H9 (cell line): ENCODE data around the gene FYN. TPM values are rescaled to one million over a fixed set of nuclear protein-coding genes. Genes with fewer than 3 reads are reported as not detected.

Source experiments
- DNase-seq: peaks from one replicate; pipeline ENCODE4 v3.0.0-alpha.2; 2017
- H2AFZ ChIP-seq: one replicate; pipeline ENCODE4 v1.6.1; 2013; ENCODE audit warnings: mild to moderate bottlenecking, low read length, control low read depth, moderate library complexity
- H2AK5ac ChIP-seq: 2 replicates; pipeline ENCODE4 v1.6.1; 2013; ENCODE audit warnings: low read length, control low read depth, mixed read lengths; ENCODE audit not compliant: insufficient read length
- H2BK120ac ChIP-seq: one replicate; pipeline ENCODE4 v1.6.1; 2013; ENCODE audit warnings: low read depth, mild to moderate bottlenecking, low read length, control low read depth, inconsistent platforms; ENCODE audit not compliant: poor library complexity, severe bottlenecking
- H2BK12ac ChIP-seq: 2 replicates; pipeline ENCODE4 v1.6.1; 2013; ENCODE audit warnings: low read length, control low read depth, mixed read lengths, low read depth; ENCODE audit not compliant: insufficient read length
- H2BK15ac ChIP-seq: 2 replicates; pipeline ENCODE4 v1.6.1; 2013; ENCODE audit warnings: low read depth, low read length, control low read depth
- H2BK20ac ChIP-seq: one replicate; pipeline ENCODE4 v1.6.1; 2013; ENCODE audit warnings: low read depth, mild to moderate bottlenecking, low read length, control low read depth, inconsistent platforms; ENCODE audit not compliant: poor library complexity, severe bottlenecking
- H2BK5ac ChIP-seq: 2 replicates; pipeline ENCODE4 v1.6.1; 2013; ENCODE audit warnings: low read length, control low read depth, mixed read lengths; ENCODE audit not compliant: insufficient read length
- H3K14ac ChIP-seq: 2 replicates; pipeline ENCODE4 v1.6.1; 2013; ENCODE audit warnings: low read length, control low read depth; ENCODE audit not compliant: insufficient read depth
- H3K18ac ChIP-seq: 2 replicates; pipeline ENCODE4 v1.6.1; 2013; ENCODE audit warnings: low read depth, mild to moderate bottlenecking, mixed read lengths, low read length, control low read depth; ENCODE audit not compliant: insufficient read length
- H3K23ac ChIP-seq: 2 replicates; pipeline ENCODE4 v1.6.1; 2013; ENCODE audit warnings: low read length, control low read depth, mixed read lengths, low read depth; ENCODE audit not compliant: insufficient read length
- H3K23me2 ChIP-seq: 2 replicates; pipeline ENCODE4 v1.6.1; 2013; ENCODE audit warnings: low read depth, mild to moderate bottlenecking, mixed read lengths, low read length, control low read depth; ENCODE audit not compliant: insufficient read length, poor library complexity, severe bottlenecking
- H3K27ac ChIP-seq: 2 replicates; pipeline ENCODE4 v1.5.1; 2013; ENCODE audit warnings: low read length, control low read depth, mixed read lengths, low read depth; ENCODE audit not compliant: insufficient read length
- H3K27me3 ChIP-seq: 2 replicates; pipeline ENCODE4 v1.6.1; 2013; ENCODE audit warnings: low read length, control low read depth, inconsistent platforms; ENCODE audit not compliant: insufficient read depth
- H3K4ac ChIP-seq: 2 replicates; pipeline ENCODE4 v1.6.1; 2013; ENCODE audit warnings: low read depth, mild to moderate bottlenecking, control low read depth, inconsistent platforms, low read length, moderate library complexity
- H3K4me1 ChIP-seq: 2 replicates; pipeline ENCODE4 v1.6.1; 2013; ENCODE audit warnings: low read length, control low read depth, inconsistent platforms; ENCODE audit not compliant: insufficient read depth
- H3K4me2 ChIP-seq: 2 replicates; pipeline ENCODE4 v1.6.1; 2013; ENCODE audit warnings: low read length, control low read depth, mixed read lengths; ENCODE audit not compliant: insufficient read length, insufficient read depth
- H3K56ac ChIP-seq: 2 replicates; pipeline ENCODE4 v1.6.1; 2013; ENCODE audit warnings: low read depth, mild to moderate bottlenecking, mixed read lengths, low read length, control low read depth; ENCODE audit not compliant: insufficient read length
- H3K79me1 ChIP-seq: 2 replicates; pipeline ENCODE4 v1.6.1; 2013; ENCODE audit warnings: low read depth, mild to moderate bottlenecking, moderate library complexity, low read length, control low read depth, inconsistent platforms; ENCODE audit not compliant: insufficient read depth, poor library complexity, severe bottlenecking
- H3K79me2 ChIP-seq: 2 replicates; pipeline ENCODE4 v1.6.1; 2013; ENCODE audit warnings: low read length, control low read depth, inconsistent platforms; ENCODE audit not compliant: insufficient read depth
- H3K9ac ChIP-seq: 2 replicates; pipeline ENCODE4 v1.6.1; 2013; ENCODE audit warnings: low read length, control low read depth, mixed read lengths; ENCODE audit not compliant: insufficient read length; ENCODE audit errors: extremely low read depth
- H3K9me3 ChIP-seq: one replicate; pipeline ENCODE4 v1.6.1; 2013; ENCODE audit warnings: low read depth, low read length, inconsistent platforms; ENCODE audit not compliant: control insufficient read depth
- H3T11ph ChIP-seq: one replicate; pipeline ENCODE4 v1.6.1; 2013; ENCODE audit warnings: mild to moderate bottlenecking, low read length, control low read depth, inconsistent platforms
- H4K20me1 ChIP-seq: one replicate; pipeline ENCODE4 v1.6.1; 2013; ENCODE audit not compliant: control insufficient read depth, insufficient read length, insufficient read depth
- H4K5ac ChIP-seq: 2 replicates; pipeline ENCODE4 v1.6.1; 2013; ENCODE audit warnings: low read depth, mild to moderate bottlenecking, mixed read lengths, low read length, control low read depth; ENCODE audit not compliant: insufficient read length
- H4K8ac ChIP-seq: replicated peaks from 2 replicates; pipeline ENCODE4 v1.6.1; 2013; ENCODE audit warnings: low read length, control low read depth, mixed read lengths, low read depth; ENCODE audit not compliant: insufficient read length
- H4K91ac ChIP-seq: 2 replicates; pipeline ENCODE4 v1.6.1; 2013; ENCODE audit warnings: low read depth, mild to moderate bottlenecking, moderate library complexity, mixed read lengths, low read length, control low read depth; ENCODE audit not compliant: insufficient read length
- H3K27ac Mint-ChIP-seq, 3 experiments: 2 replicates in 2 of 3; 3 replicates in 1 of 3; pipeline ENCODE4 v1.8.0; 2020 to 2021; ENCODE audit warnings: mixed read lengths in 3 of 3, mild to moderate bottlenecking in 1 of 3, moderate library complexity in 1 of 3
- H3K27me3 Mint-ChIP-seq: 2 replicates; pipeline ENCODE4 v1.8.0; 2021; ENCODE audit warnings: low read depth, mild to moderate bottlenecking, moderate library complexity, mixed read lengths
- H3K36me3 Mint-ChIP-seq, 3 experiments: 2 replicates in 2 of 3; 3 replicates in 1 of 3; pipeline ENCODE4 v1.8.0; 2020 to 2021; ENCODE audit warnings: low read depth in 3 of 3, mixed read lengths in 3 of 3; ENCODE audit not compliant: insufficient read depth in 1 of 3
- H3K4me1 Mint-ChIP-seq, 2 experiments: 2 replicates each; pipeline ENCODE4 v1.8.0; 2020; ENCODE audit warnings: mixed read lengths in 2 of 2
- H3K4me3 Mint-ChIP-seq, 2 experiments: 2 replicates in 1 of 2; 3 replicates in 1 of 2; pipeline ENCODE4 v1.8.0; 2020 to 2021; ENCODE audit warnings: mild to moderate bottlenecking in 2 of 2, mixed read lengths in 2 of 2, moderate library complexity in 1 of 2
- H3K9me3 Mint-ChIP-seq, 2 experiments: 2 replicates in 1 of 2; 3 replicates in 1 of 2; pipeline ENCODE4 v1.8.0; 2020; ENCODE audit warnings: mild to moderate bottlenecking in 2 of 2, mixed read lengths in 2 of 2, moderate library complexity in 1 of 2
- WGBS: extraction: QIAGEN DNeasy Blood & Tissue Kit; methylation state at CpG from one replicate; pipeline ENCODE4 v1.1.7; 2013; ENCODE audit warnings: missing lambda C conversion rate, low lambda C conversion rate, mixed read lengths; ENCODE audit not compliant: insufficient read length; ENCODE audit errors: extremely low coverage; 5-methylcytosine and 5-hydroxymethylcytosine counted together
- total RNA-seq: library from RNA; stranded (reverse); gene quantifications from 2 replicates; pipeline ENCODE4 v1.2.1, GENCODE V29; 2021
- TF ChIP-seq, protein P1 (sequence below): fragments of 200-600 bp; sonication (generic); conservative IDR thresholded peaks from 3 replicates; pipeline ENCODE4 v1.8.0; 2021; ENCODE audit warnings: antibody characterized with exemption, mild to moderate bottlenecking

Gene FYN
- total RNA-seq, 1 experiment from 2014 or later, result 64.8 TPM

DNA sequence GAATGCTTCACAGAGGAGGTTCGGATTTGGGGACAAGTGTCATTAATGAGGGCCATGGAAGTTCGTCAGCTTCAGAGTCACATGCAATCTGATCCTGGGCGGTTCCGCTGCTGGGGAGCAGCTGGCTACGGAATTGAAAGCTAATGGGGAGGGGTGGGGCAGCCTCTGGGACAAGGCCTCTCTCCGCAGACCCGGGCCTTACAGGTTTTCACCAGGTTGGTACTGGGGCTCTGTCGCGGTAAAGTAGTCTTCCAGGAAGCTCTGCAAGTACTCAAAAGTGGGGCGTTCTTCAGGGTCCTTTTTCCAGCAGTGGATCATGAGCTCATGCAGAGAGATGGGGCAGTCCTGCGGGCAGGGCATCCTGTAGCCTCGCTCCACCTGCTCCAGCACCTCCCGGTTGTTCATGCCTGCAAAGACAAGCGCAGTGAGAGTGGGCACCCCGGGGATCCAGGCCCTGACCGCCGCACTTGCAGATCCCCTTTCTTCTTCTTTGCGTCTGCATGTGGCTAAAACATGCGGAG, 211.7 kb downstream of the FYN start:
- Histone ChIP-seq H3K4ac (no peak overlapping the region), H3K4me1 (peaks cover 19% of the 10 kb centered on the region), H3K9ac (no peak overlapping the region), H2AK5ac (no peak overlapping the region), H3K23ac (no peak overlapping the region), H4K5ac (no peak overlapping the region), H3K79me1 (no peaks in the 10 kb centered on the region), H2BK12ac (no peak overlapping the region), H3K79me2 (no peaks in the 10 kb centered on the region), H3K56ac (no peak overlapping the region), H3K14ac (peak overlapping the region; percentile 62; the same call in 1 of the 2 replicates), H2BK15ac (no peak overlapping the region), H3K4me2 (peak overlapping the region; percentile 19), H4K8ac (no peak overlapping the region), H2AFZ (no peak overlapping the region), H3K27me3 (no peaks in the 10 kb centered on the region), H3T11ph (no peak overlapping the region), H2BK5ac (no peak overlapping the region), H3K27ac (no peak overlapping the region), H3K18ac (no peak overlapping the region), H4K91ac (no peak overlapping the region), H2BK120ac (no peak overlapping the region), H3K9me3 (no peaks in the 10 kb centered on the region), H4K20me1 (no peaks in the 10 kb centered on the region), H2BK20ac (no peak overlapping the region), H3K23me2 (no peaks in the 10 kb centered on the region)
- TF ChIP-seq, protein P1, sequence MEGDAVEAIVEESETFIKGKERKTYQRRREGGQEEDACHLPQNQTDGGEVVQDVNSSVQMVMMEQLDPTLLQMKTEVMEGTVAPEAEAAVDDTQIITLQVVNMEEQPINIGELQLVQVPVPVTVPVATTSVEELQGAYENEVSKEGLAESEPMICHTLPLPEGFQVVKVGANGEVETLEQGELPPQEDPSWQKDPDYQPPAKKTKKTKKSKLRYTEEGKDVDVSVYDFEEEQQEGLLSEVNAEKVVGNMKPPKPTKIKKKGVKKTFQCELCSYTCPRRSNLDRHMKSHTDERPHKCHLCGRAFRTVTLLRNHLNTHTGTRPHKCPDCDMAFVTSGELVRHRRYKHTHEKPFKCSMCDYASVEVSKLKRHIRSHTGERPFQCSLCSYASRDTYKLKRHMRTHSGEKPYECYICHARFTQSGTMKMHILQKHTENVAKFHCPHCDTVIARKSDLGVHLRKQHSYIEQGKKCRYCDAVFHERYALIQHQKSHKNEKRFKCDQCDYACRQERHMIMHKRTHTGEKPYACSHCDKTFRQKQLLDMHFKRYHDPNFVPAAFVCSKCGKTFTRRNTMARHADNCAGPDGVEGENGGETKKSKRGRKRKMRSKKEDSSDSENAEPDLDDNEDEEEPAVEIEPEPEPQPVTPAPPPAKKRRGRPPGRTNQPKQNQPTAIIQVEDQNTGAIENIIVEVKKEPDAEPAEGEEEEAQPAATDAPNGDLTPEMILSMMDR, result no peak
- Mint-ChIP-seq H3K4me3 (peak overlapping the region; percentile 42 to 59), H3K27me3 (no peaks in the 10 kb centered on the region; the same call in 1 of the 2 replicates), H3K4me1 (peaks cover 39 to 45% of the 10 kb centered on the region in 2 experiments), H3K27ac (peak overlapping the region; percentile 13 to 85 (median 65); a peak in 5 of 7 replicates), H3K36me3 (peaks cover 0 to 4% (median 0%) of the 10 kb centered on the region in 3 experiments; a peak in 1 of 7 replicates), H3K9me3 (no peaks in the 10 kb centered on the region)
- no CpG with 5 or more reads among the region's 19 CpGs for WGBS
- DNase-seq, result peak; percentile 80
